ENCODE results near the gene KCNJ15.
A peak's percentile ranks its signal among the peaks of the same experiment; 100 is the strongest.

The KCNJ15 gene

GRCh38 chr21:38319781-38320180 lies 63.0 kb downstream of the KCNJ15 start:
- Mint-ChIP-seq H3K4me1 (peaks cover 34% of the 10 kb centered on the region), H3K9me3 (no peaks in the 10 kb centered on the region), H3K27ac (no peak overlapping the region), H3K4me3 (no peak overlapping the region), H3K36me3 (no peaks in the 10 kb centered on the region), H3K27me3 (no peaks in the 10 kb centered on the region)

DNA sequence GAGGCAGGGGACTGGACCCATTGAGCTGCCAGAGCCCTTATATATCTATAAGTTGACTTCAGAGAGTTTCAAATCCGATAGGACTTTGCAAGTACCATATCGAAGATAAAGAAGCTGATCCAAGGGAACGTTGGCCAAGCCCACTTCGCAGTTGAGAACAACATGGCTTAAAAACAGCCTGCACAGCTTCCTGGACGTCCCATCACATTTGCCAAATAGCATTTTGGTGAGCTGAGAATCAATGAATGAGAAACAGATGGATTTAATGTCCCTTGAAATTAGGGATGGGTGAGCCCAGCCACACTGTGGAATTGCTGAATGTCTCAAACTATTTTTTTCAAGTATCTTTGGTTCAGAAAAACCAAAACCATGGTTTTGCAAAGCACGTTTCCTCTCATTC lies 64.8 kb downstream of the KCNJ15 start:
- Mint-ChIP-seq H3K4me3 (no peak overlapping the region), H3K9me3 (no peaks in the 10 kb centered on the region), H3K36me3 (no peaks in the 10 kb centered on the region), H3K27ac (no peak overlapping the region), H3K27me3 (no peaks in the 10 kb centered on the region), H3K4me1 (peaks cover 44% of the 10 kb centered on the region)

DNA sequence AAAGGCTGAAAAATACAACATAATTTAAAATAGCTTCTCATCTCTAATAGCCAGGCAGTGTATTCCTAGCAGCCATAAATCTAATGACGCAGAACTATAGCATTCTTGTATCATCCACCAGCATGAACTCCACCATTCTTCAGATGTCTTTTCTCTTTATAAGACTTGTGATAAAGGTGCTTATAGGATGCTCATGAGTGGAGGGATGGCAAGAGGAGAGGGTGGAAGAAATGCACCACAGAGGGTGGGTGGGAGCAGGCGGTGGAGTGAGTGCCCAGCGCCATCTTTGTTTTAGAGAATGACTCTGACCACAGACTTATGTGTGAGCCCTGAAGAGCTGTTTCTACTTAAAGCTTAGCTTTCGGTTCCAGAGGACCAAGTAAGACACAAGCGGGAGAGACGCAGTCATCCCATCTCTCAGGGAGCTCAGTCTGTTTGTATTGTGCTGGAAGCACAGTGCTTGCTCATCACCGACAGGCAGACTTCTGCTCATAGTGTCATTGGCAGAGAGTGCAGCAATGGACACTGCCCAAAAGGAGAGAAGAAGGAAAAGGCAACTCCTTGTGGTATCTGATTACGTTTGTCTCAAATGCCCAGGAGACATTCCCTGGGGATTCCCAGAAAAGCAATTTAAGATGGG lies 65.6 kb downstream of the KCNJ15 start:
- H3K36me3 Mint-ChIP-seq: no peaks in the 10 kb centered on the region
- H3K4me3 Mint-ChIP-seq: no peak overlapping the region
- peak overlapping the region; percentile 32 for H3K27ac Mint-ChIP-seq
- H3K4me1 Mint-ChIP-seq: peaks cover 44% of the 10 kb centered on the region
- no peaks in the 10 kb centered on the region for H3K27me3 Mint-ChIP-seq
- no peaks in the 10 kb centered on the region for H3K9me3 Mint-ChIP-seq

DNA sequence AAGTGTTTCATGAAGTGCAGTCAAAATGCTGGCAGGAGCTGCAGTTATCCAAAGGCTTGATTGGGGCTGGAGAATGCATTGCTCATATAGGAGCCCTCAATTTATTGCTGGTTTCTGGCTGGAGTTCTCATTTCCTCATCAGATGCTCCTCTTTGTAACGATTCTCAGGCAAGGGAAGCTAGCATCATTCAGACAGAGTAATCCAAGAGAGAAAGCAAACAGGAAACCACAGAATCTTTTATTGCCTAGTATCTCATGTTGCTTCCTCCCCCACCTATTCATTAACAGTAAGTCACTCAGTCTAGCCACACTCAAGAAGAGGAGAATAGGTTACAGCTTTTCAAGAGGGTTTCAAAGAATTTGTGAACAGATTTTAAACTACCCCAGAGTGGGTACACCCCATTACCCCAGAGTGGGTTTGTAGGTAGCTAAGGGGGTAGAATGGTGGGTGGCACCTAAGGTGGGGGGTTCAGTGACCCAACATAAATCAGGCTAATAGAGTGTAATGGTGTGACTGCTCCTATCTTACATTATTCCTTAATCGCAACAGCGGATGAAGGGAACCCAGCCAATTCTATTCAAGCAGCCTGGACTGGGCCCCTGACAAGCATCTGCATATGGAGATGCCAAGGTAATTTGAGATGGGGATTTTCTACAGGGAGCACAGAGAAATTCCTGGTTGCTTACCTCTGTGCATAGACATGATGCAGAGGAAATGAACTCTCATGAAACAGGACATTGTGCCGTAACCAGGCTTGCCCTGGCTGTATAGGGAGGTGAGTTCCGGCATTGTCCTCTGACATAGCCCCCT lies 67.1 kb downstream of the KCNJ15 start:
- no peaks in the 10 kb centered on the region for H3K27me3 Mint-ChIP-seq
- H3K4me3 Mint-ChIP-seq: peak overlapping the region; percentile 16
- H3K4me1 Mint-ChIP-seq: peaks cover 47% of the 10 kb centered on the region
- H3K36me3 Mint-ChIP-seq: no peaks in the 10 kb centered on the region
- peak overlapping the region; percentile 38 for H3K27ac Mint-ChIP-seq
- no peaks in the 10 kb centered on the region for H3K9me3 Mint-ChIP-seq

- no peaks in the 10 kb centered on the region for H3K36me3 Mint-ChIP-seq
- H3K4me3 Mint-ChIP-seq: no peak overlapping the region
Measured at GRCh38 chr21:38325216-38325615, 68.4 kb downstream of the KCNJ15 start.

DNA sequence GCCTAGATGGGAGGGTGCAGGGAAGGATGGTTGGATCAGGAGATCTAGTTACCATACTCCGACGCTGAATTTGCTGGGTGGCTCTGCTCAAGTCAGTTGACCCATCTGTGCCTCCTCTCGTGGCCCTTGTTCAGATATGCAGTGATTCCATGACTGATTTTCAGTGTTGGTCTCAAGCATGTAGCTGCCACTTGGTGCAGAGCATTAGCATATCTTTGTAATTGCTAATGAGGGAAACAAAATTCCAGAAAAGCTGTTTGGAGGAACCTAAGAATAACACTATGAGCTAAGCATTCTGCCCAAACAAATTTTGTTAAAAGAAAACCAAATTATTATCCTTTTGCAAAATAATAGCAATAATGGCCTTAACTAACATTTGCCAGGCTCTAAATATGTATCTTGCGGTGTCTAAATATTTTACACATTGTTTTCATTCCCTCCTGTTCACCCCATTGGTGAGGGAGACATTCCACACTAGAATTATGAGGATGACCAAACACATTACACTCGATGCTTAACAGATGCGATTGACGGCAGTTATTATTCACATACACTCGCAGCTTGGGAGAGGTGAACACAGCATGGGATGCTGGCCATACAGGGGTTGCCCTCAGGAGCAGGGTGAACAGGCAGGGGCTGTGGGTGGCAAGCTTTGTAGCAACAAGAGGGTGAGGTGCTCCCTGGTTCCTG lies 69.1 kb downstream of the KCNJ15 start:
- Mint-ChIP-seq H3K36me3 (no peaks in the 10 kb centered on the region), H3K4me3 (no peak overlapping the region), H3K9me3 (no peaks in the 10 kb centered on the region), H3K4me1 (peaks cover 42% of the 10 kb centered on the region), H3K27ac (peak overlapping the region; percentile 46), H3K27me3 (no peaks in the 10 kb centered on the region)

More at GRCh38 chr21:38325216-38325615, 68.4 kb downstream of the KCNJ15 start:
- Mint-ChIP-seq H3K27me3 (no peaks in the 10 kb centered on the region), H3K4me1 (peaks cover 47% of the 10 kb centered on the region), H3K9me3 (no peaks in the 10 kb centered on the region), H3K27ac (no peak overlapping the region)

DNA sequence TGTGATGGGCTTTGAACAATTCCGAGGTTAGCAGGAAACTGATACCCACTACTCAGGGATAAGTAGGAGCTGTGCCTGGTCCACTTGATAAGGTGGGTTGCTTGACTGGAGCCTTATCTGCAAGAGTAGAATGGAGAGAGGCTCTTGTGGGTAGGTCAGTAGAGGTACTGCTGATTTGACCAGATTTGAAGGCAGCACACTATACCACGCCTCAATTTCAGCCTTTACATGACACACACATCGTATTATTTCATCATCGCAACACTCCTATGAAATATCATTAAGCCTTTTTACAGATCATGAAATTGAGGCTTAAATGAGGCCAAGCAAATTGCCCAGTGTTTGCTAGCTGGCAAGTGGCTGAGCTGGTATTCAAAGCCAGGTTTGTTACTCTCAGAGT lies 69.6 kb downstream of the KCNJ15 start:
- Mint-ChIP-seq H3K9me3 (no peaks in the 10 kb centered on the region), H3K4me1 (peaks cover 42% of the 10 kb centered on the region), H3K27me3 (no peaks in the 10 kb centered on the region), H3K4me3 (no peak overlapping the region), H3K36me3 (no peaks in the 10 kb centered on the region), H3K27ac (no peak overlapping the region)

DNA sequence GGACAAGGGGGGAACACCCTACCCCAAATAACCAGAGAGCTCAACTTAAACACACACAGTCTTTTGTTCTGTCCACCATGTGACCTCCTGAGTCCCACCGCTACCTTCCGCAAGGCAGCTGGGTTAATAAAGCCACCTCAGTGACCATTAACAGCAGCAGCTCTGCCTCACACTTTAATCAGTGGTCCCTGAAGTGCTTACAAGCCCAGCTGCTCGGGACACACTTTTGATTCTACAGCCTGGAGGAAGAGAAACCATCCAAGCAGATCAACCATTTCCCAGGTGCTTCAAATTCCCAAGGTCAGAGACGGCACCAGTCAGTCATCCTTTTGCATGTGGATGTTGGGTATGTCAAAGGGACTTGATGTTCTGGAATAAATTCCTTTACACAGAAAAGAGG lies 70.1 kb downstream of the KCNJ15 start:
- no peak overlapping the region for H3K4me3 Mint-ChIP-seq
- no peaks in the 10 kb centered on the region for H3K27me3 Mint-ChIP-seq
- H3K9me3 Mint-ChIP-seq: no peaks in the 10 kb centered on the region
- H3K36me3 Mint-ChIP-seq: no peaks in the 10 kb centered on the region
- H3K4me1 Mint-ChIP-seq: peaks cover 41% of the 10 kb centered on the region
- H3K27ac Mint-ChIP-seq: no peak overlapping the region

GRCh38 chr21:38327984-38328383 lies 71.2 kb downstream of the KCNJ15 start:
- H3K27me3 Mint-ChIP-seq: no peaks in the 10 kb centered on the region
- no peaks in the 10 kb centered on the region for H3K9me3 Mint-ChIP-seq
- H3K4me1 Mint-ChIP-seq: peaks cover 31% of the 10 kb centered on the region

GRCh38 chr21:38329162-38329561 lies 72.4 kb downstream of the KCNJ15 start:
- Mint-ChIP-seq H3K9me3 (no peaks in the 10 kb centered on the region), H3K4me1 (peaks cover 20% of the 10 kb centered on the region), H3K4me3 (no peak overlapping the region), H3K27me3 (no peaks in the 10 kb centered on the region), H3K27ac (no peak overlapping the region), H3K36me3 (no peaks in the 10 kb centered on the region)

More at GRCh38 chr21:38327984-38328383, 71.2 kb downstream of the KCNJ15 start:
- H3K4me3 Mint-ChIP-seq: no peak overlapping the region
- H3K36me3 Mint-ChIP-seq: no peaks in the 10 kb centered on the region
- H3K27ac Mint-ChIP-seq: no peak overlapping the region

GRCh38 chr21:38330666-38331065 lies 73.9 kb downstream of the KCNJ15 start:
- H3K9me3 Mint-ChIP-seq: no peaks in the 10 kb centered on the region
- peaks cover 5% of the 10 kb centered on the region for H3K4me1 Mint-ChIP-seq
- no peaks in the 10 kb centered on the region for H3K27me3 Mint-ChIP-seq
- no peak overlapping the region for H3K27ac Mint-ChIP-seq
- no peaks in the 10 kb centered on the region for H3K36me3 Mint-ChIP-seq
- H3K4me3 Mint-ChIP-seq: no peak overlapping the region

DNA sequence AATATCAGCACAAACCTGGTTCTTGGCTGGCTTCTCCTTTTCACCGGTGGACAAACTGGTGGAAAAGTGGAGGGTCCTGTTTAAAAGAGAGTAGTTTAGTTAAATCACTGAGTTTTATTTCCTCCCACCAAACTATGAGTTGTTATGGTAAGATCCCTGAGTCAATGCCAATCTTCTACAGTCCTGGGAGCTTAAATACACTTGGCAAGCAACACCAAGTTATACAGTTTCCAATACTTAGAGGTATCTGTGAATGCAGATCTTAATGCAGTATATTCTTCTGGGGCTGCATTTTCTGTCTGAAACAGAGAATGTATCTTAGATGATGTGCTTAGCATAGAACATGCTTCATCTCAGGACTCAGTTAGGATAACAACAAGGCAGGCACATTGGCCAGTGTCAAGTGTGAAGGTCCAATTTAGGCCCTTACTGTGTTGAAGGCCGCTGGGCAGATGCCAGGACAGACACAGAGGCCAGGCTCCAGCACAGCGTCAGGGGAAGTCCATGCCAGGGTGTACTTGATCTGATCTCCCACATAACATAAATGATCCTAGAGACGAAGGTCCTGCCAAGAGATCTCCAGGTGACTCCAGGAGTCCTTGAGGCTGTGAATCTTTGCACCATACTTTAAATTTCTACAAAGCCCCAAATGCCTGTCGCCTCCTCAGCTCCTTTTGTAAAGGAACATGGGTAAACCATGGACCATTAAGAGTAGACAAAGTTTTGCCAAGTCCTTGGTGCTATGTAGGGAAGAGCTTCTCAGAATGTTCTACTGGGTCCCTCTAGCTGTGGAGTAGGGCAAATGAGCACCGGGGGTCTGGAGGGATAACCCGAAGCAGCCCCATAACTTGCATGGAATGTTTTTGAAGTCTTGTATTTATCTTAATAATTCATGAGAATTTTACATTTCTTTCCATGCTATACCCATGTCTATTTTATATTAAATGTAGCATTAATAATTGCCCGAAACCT lies 76.8 kb downstream of the KCNJ15 start:
- H3K27me3 Mint-ChIP-seq: no peaks in the 10 kb centered on the region
- H3K4me1 Mint-ChIP-seq: no peaks in the 10 kb centered on the region
- H3K27ac Mint-ChIP-seq: no peak overlapping the region
- H3K4me3 Mint-ChIP-seq: no peak overlapping the region
- H3K9me3 Mint-ChIP-seq: no peaks in the 10 kb centered on the region
- H3K36me3 Mint-ChIP-seq: no peaks in the 10 kb centered on the region

DNA sequence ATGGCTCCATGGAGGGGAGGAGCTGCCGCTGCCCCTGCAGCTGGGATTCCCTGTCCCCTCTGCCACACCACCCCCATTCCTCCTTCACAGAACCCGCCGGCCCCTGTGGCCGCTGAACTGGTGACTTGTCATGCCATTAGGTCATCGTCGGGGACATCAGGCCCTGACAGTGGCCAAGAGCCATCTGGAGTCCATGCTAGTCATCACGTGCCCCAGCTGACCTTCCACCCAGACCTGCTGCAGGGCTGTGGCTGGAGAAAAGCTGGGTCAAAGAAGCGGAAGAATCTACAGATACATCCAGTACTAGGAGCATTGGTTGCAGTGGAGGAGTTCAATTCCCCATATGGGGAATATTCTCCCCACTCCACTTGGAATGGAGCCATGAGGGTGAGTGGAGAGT lies 78.1 kb downstream of the KCNJ15 start:
- Mint-ChIP-seq H3K27ac (peak overlapping the region; percentile 24), H3K36me3 (no peaks in the 10 kb centered on the region), H3K4me3 (no peak overlapping the region), H3K4me1 (no peaks in the 10 kb centered on the region), H3K9me3 (no peaks in the 10 kb centered on the region), H3K27me3 (no peaks in the 10 kb centered on the region)

DNA sequence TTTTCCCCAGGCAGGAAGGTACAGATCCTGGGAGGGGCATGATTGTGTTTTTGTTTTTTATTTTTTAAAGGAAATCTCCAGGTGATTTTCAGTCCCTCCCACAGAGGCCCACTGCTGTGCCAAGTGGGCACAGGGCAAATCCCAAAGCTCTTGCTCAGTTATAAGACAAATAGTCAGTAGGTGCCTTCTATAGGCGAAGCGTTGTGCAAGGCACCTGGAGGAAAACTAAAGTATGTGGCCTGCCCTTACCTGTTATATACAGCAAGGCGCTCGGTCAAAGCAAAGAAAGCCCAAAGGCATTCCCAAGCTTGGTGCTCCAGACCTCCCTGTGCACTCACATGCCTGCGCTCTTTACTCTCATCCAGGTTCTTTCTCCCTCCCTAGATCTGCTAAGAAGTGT lies 81.0 kb downstream of the KCNJ15 start:
- Mint-ChIP-seq H3K27ac (no peak overlapping the region), H3K9me3 (no peaks in the 10 kb centered on the region), H3K4me1 (no peaks in the 10 kb centered on the region), H3K27me3 (no peaks in the 10 kb centered on the region), H3K36me3 (no peaks in the 10 kb centered on the region), H3K4me3 (no peak overlapping the region)

DNA sequence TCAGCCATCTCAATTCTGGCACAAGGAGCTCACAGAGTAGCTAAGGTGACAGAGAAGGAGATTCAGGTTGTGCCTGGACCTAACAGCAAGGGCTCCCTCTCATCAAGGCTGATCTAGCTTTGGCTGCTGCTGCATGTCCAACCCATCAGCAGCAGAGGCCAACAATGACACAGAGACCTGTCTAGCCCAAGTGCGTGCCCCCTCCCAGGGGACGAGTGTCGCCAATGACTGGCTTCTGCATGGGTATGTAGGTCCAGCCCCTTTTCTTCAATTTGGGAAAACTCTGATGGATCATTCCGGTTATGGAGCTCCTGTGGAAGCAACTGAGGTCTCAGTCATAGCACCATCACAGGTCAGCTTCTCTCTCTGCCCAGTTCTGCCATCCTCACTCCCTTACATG lies 83.3 kb downstream of the KCNJ15 start:
- Mint-ChIP-seq H3K4me1 (no peaks in the 10 kb centered on the region), H3K9me3 (no peaks in the 10 kb centered on the region), H3K36me3 (no peaks in the 10 kb centered on the region), H3K27ac (no peak overlapping the region), H3K4me3 (no peak overlapping the region), H3K27me3 (no peaks in the 10 kb centered on the region)
